MG63 (cell line): ENCODE measurements around the gene KDM7A. TPM values are rescaled to one million over a fixed set of nuclear protein-coding genes. Genes with fewer than 3 reads are reported as not detected.
"Not testable (repeated sequence)": the region's sequence is repeated elsewhere in the genome, so short reads cannot be mapped to it uniquely, and the experiment has no call there.

Source experiments
- DNase-seq: peaks from one replicate; pipeline ENCODE4 v3.0.0-alpha.2; 2020
- H3K27me3 ChIP-seq: fragments of 250-450 bp; sonication (Bioruptor Pico); 2 replicates; pipeline ENCODE4 v1.5.1; 2020; ENCODE audit warnings: mild to moderate bottlenecking, moderate library complexity
- H3K36me3 ChIP-seq: fragments of 250-450 bp; sonication (Bioruptor Pico); 2 replicates; pipeline ENCODE4 v1.5.1; 2020; ENCODE audit warnings: mild to moderate bottlenecking, moderate library complexity
- H3K4me3 ChIP-seq: fragments of 250-450 bp; sonication (Bioruptor Pico); 2 replicates; pipeline ENCODE4 v1.5.1; 2020; ENCODE audit warnings: mild to moderate bottlenecking, moderate library complexity
- H3K9me3 ChIP-seq: fragments of 250-450 bp; sonication (Bioruptor Pico); 2 replicates; pipeline ENCODE4 v1.5.1; 2020; ENCODE audit warnings: mild to moderate bottlenecking, moderate library complexity
- total RNA-seq: library from RNA; depleted of rRNA; stranded (reverse); fragments of >200 nt; shearing (Covaris generic); gene quantifications from 2 replicates; pipeline ENCODE4 v1.2.3, GENCODE V29; 2014; ENCODE audit warnings: low replicate concordance

The KDM7A gene
- total RNA-seq, 1 experiment from 2014 or later, result 0.46 TPM

- H3K4me3 ChIP-seq, result peak overlapping the region; percentile 59
- no peaks in the 10 kb centered on the region for H3K36me3 ChIP-seq
- no peaks in the 10 kb centered on the region for H3K27me3 ChIP-seq
- no peaks in the 10 kb centered on the region for H3K9me3 ChIP-seq
- no peak for DNase-seq
These were observed 571 bp downstream of the KDM7A start for GRCh38 chr7:140176122-140176701.

GRCh38 chr7:140175221-140176121 is 1.3 kb downstream of the KDM7A start:
- H3K36me3 ChIP-seq, result no peaks in the 10 kb centered on the region
- no peaks in the 10 kb centered on the region for H3K9me3 ChIP-seq
- no peaks in the 10 kb centered on the region for H3K27me3 ChIP-seq
- DNase-seq, result peak; percentile 78
- peak overlapping the region; percentile 59 for H3K4me3 ChIP-seq

- Histone ChIP-seq H3K4me3 (no peak overlapping the region), H3K36me3 (no peaks in the 10 kb centered on the region), H3K27me3 (no peaks in the 10 kb centered on the region), H3K9me3 (no peaks in the 10 kb centered on the region)
- DNase-seq, result no peak
These were observed 2.6 kb downstream of the KDM7A start for GRCh38 chr7:140174217-140174616.

- Histone ChIP-seq H3K4me3 (no peak overlapping the region), H3K9me3 (no peaks in the 10 kb centered on the region)
- DNase-seq, result no peak
These were observed 6.4 kb downstream of the KDM7A start for GRCh38 chr7:140170375-140170774.

GRCh38 chr7:140168816-140169215 is 8.0 kb downstream of the KDM7A start:
- no peaks in the 10 kb centered on the region for H3K9me3 ChIP-seq
- H3K4me3 ChIP-seq, result no peak overlapping the region
- H3K36me3 ChIP-seq, result no peaks in the 10 kb centered on the region
- DNase-seq, result no peak
- H3K27me3 ChIP-seq, result no peaks in the 10 kb centered on the region

More at GRCh38 chr7:140170375-140170774, 6.4 kb downstream of the KDM7A start:
- Histone ChIP-seq H3K36me3 (no peaks in the 10 kb centered on the region), H3K27me3 (no peaks in the 10 kb centered on the region)

- Histone ChIP-seq H3K27me3 (no peaks in the 10 kb centered on the region), H3K9me3 (no peaks in the 10 kb centered on the region), H3K36me3 (no peaks in the 10 kb centered on the region), H3K4me3 (no peak overlapping the region)
- DNase-seq, result no peak
These were observed 11.4 kb downstream of the KDM7A start for GRCh38 chr7:140165422-140165821.

GRCh38 chr7:140162081-140162480 is 14.7 kb downstream of the KDM7A start:
- H3K36me3 ChIP-seq, H3K4me3 ChIP-seq, DNase-seq, H3K9me3 ChIP-seq, H3K27me3 ChIP-seq: not testable (repeated sequence)

- Histone ChIP-seq H3K36me3 (no peaks in the 10 kb centered on the region), H3K27me3 (no peaks in the 10 kb centered on the region), H3K4me3 (no peak overlapping the region), H3K9me3 (no peaks in the 10 kb centered on the region)
- DNase-seq, result no peak
These were observed 15.7 kb downstream of the KDM7A start for GRCh38 chr7:140161047-140161446.

- no peak overlapping the region for H3K4me3 ChIP-seq
- no peaks in the 10 kb centered on the region for H3K27me3 ChIP-seq
- no peaks in the 10 kb centered on the region for H3K9me3 ChIP-seq
- H3K36me3 ChIP-seq, result no peaks in the 10 kb centered on the region
- DNase-seq, result no peak
These were observed 16.5 kb downstream of the KDM7A start for GRCh38 chr7:140160308-140160707.

- H3K9me3 ChIP-seq, result no peaks in the 10 kb centered on the region
- H3K36me3 ChIP-seq, result no peaks in the 10 kb centered on the region
- H3K27me3 ChIP-seq, result no peaks in the 10 kb centered on the region
- DNase-seq, result no peak
- H3K4me3 ChIP-seq, result no peak overlapping the region
These were observed 17.3 kb downstream of the KDM7A start for GRCh38 chr7:140159497-140159896.

- no peaks in the 10 kb centered on the region for H3K9me3 ChIP-seq
- H3K4me3 ChIP-seq, result no peak overlapping the region
- H3K27me3 ChIP-seq, result no peaks in the 10 kb centered on the region
- H3K36me3 ChIP-seq, result no peaks in the 10 kb centered on the region
- no peak for DNase-seq
These were observed 20.2 kb downstream of the KDM7A start for GRCh38 chr7:140156460-140157080.

GRCh38 chr7:140155428-140155827 is 21.4 kb downstream of the KDM7A start:
- H3K27me3 ChIP-seq, result no peaks in the 10 kb centered on the region
- H3K9me3 ChIP-seq, result no peaks in the 10 kb centered on the region
- no peaks in the 10 kb centered on the region for H3K36me3 ChIP-seq
- DNase-seq, result no peak
- H3K4me3 ChIP-seq, result no peak overlapping the region

- H3K9me3 ChIP-seq, result no peaks in the 10 kb centered on the region
- no peaks in the 10 kb centered on the region for H3K36me3 ChIP-seq
- H3K4me3 ChIP-seq, result no peak overlapping the region
- H3K27me3 ChIP-seq, result no peaks in the 10 kb centered on the region
- no peak for DNase-seq
These were observed 23.1 kb downstream of the KDM7A start for GRCh38 chr7:140153666-140154161.

- H3K36me3 ChIP-seq, result no peaks in the 10 kb centered on the region
- no peaks in the 10 kb centered on the region for H3K27me3 ChIP-seq
- no peak for DNase-seq
- H3K4me3 ChIP-seq, result no peak overlapping the region
- no peaks in the 10 kb centered on the region for H3K9me3 ChIP-seq
These were observed 30.2 kb downstream of the KDM7A start for GRCh38 chr7:140146574-140146973.

- Histone ChIP-seq H3K9me3 (no peaks in the 10 kb centered on the region), H3K4me3 (no peak overlapping the region), H3K27me3 (no peaks in the 10 kb centered on the region)
These were observed 31.1 kb downstream of the KDM7A start for GRCh38 chr7:140145709-140146108.

GRCh38 chr7:140144821-140145220 is 32.0 kb downstream of the KDM7A start:
- H3K9me3 ChIP-seq, result no peaks in the 10 kb centered on the region
- no peak overlapping the region for H3K4me3 ChIP-seq
- H3K36me3 ChIP-seq, result no peaks in the 10 kb centered on the region
- no peak for DNase-seq
- H3K27me3 ChIP-seq, result no peaks in the 10 kb centered on the region

More at GRCh38 chr7:140145709-140146108, 31.1 kb downstream of the KDM7A start:
- DNase-seq, result no peak
- H3K36me3 ChIP-seq, result no peaks in the 10 kb centered on the region

- no peak overlapping the region for H3K4me3 ChIP-seq
- DNase-seq, result no peak
These were observed 32.8 kb downstream of the KDM7A start for GRCh38 chr7:140143997-140144396.

More at GRCh38 chr7:140143997-140144396, 32.8 kb downstream of the KDM7A start:
- H3K9me3 ChIP-seq, result no peaks in the 10 kb centered on the region
- no peaks in the 10 kb centered on the region for H3K36me3 ChIP-seq
- no peaks in the 10 kb centered on the region for H3K27me3 ChIP-seq
